MCF 10A (cell line): Measurements from ENCODE around the gene MSL2. TPM values are rescaled to one million over a fixed set of nuclear protein-coding genes. Genes with fewer than 3 reads are reported as not detected.

Source experiments
- BruUV-seq: library from RNA; stranded (reverse); fragments of 400-500 nt; replicated peaks from 2 replicates; lab custom pipeline; 2021; lab: Mats Ljungman, UMichigan
- CTCF ChIA-PET: fragments of 300-600 bp; sonication (Branson Sonifier 250); formaldehyde crosslinking; extraction: SDS; loops from one replicate; lab custom pipeline; 2021; ENCODE audit warnings: antibody characterized with exemption, inconsistent platforms; lab: Yijun Ruan, JAX
- POLR2A ChIA-PET: fragments of 300-600, 350-650 bp; sonication (Branson Sonifier 250); formaldehyde crosslinking; extraction: SDS; loops from one replicate; lab custom pipeline; 2020; ENCODE audit warnings: antibody characterized with exemption, inconsistent platforms; lab: Yijun Ruan, JAX
- DNase-seq: peaks from one replicate; pipeline ENCODE4 v3.0.0-alpha.2; 2018; ENCODE audit not compliant: unreplicated experiment
- H3K27ac Mint-ChIP-seq: one replicate; pipeline ENCODE4 v1.8.0; 2022; ENCODE audit warnings: mild to moderate bottlenecking, low read depth, mixed read lengths; ENCODE audit not compliant: unreplicated experiment
- H3K27me3 Mint-ChIP-seq: one replicate; pipeline ENCODE4 v1.8.0; 2022; ENCODE audit warnings: mixed read lengths; ENCODE audit not compliant: insufficient read depth, unreplicated experiment
- H3K36me3 Mint-ChIP-seq: one replicate; pipeline ENCODE4 v1.8.0; 2022; ENCODE audit warnings: mild to moderate bottlenecking, moderate library complexity, mixed read lengths; ENCODE audit not compliant: insufficient read depth, unreplicated experiment
- H3K4me1 Mint-ChIP-seq: one replicate; pipeline ENCODE4 v1.8.0; 2022; ENCODE audit warnings: mixed read lengths; ENCODE audit not compliant: insufficient read depth, unreplicated experiment
- H3K4me3 Mint-ChIP-seq: one replicate; pipeline ENCODE4 v1.8.0; 2022; ENCODE audit warnings: mild to moderate bottlenecking, moderate library complexity, mixed read lengths; ENCODE audit not compliant: unreplicated experiment
- H3K9me3 Mint-ChIP-seq: one replicate; pipeline ENCODE4 v1.8.0; 2022; ENCODE audit warnings: mixed read lengths; ENCODE audit not compliant: unreplicated experiment
- CTCF ChIP-seq: fragments of 200-600 bp; IDR thresholded peaks from one replicate; pipeline ENCODE4 v1.8.0; 2022; ENCODE audit warnings: antibody characterized with exemption, mild to moderate bottlenecking; ENCODE audit not compliant: unreplicated experiment
- intact Hi-C: fragments of 100-400 bp; cut with micrococcal nuclease; formaldehyde crosslinking; loops from 2 replicates; pipeline ENCODE4 v1.14.1; 2022
- total RNA-seq: library from RNA; stranded (reverse); gene quantifications from 2 replicates; pipeline ENCODE4 v1.2.3, GENCODE V29; 2022

MSL2 gene
- total RNA-seq, 1 experiment from 2014 or later: 33.4 TPM

GRCh38 chr3:136162322-136162721, 33.8 kb downstream of the MSL2 start:
- Mint-ChIP-seq H3K4me3 (no peak overlapping the region), H3K36me3 (peaks cover 5% of the 10 kb centered on the region), H3K27me3 (no peaks in the 10 kb centered on the region), H3K4me1 (peaks cover 36% of the 10 kb centered on the region), H3K9me3 (no peaks in the 10 kb centered on the region), H3K27ac (no peak overlapping the region)
- no TSS peak for BruUV-seq
- DNase-seq: no peak
- ChIA-PET POLR2A (interaction anchor here (1.6 to 2.0 kb wide), 2 partner anchors 31 to 34 kb away, joined by 4 to 5 read pairs; partner anchors contain the start of gene MSL2), CTCF (interaction anchor here (0.7 kb wide), 1 partner anchor 73 kb away, joined by 4 read pairs; no protein-coding TSS in a partner anchor)
- intact Hi-C loops: no loop called here
- no peak for TF ChIP-seq CTCF

- no peak for DNase-seq
- POLR2A ChIA-PET: no interaction called here
- Mint-ChIP-seq H3K27ac (no peak overlapping the region), H3K27me3 (no peaks in the 10 kb centered on the region), H3K4me1 (peaks cover 39% of the 10 kb centered on the region), H3K9me3 (no peaks in the 10 kb centered on the region), H3K36me3 (peaks cover 9% of the 10 kb centered on the region), H3K4me3 (no peak overlapping the region)
- intact Hi-C loops: no loop called here
- TF ChIP-seq CTCF: no peak
- CTCF ChIA-PET: interaction anchor here (0.7 kb wide), 1 partner anchor 72 kb away, joined by 4 read pairs; no protein-coding TSS in a partner anchor
- BruUV-seq: no TSS peak
Observed at GRCh38 chr3:136161516-136161915, 34.6 kb downstream of the MSL2 start.

- Mint-ChIP-seq H3K27ac (no peak overlapping the region), H3K9me3 (no peaks in the 10 kb centered on the region), H3K36me3 (peaks cover 33% of the 10 kb centered on the region), H3K4me3 (no peak overlapping the region), H3K4me1 (peaks cover 49% of the 10 kb centered on the region), H3K27me3 (no peaks in the 10 kb centered on the region)
- TF ChIP-seq CTCF: no peak
- DNase-seq: no peak
- BruUV-seq: no TSS peak
- POLR2A ChIA-PET: interaction anchor here (1.2 kb wide), 1 partner anchor 42 kb away, joined by 5 read pairs; no protein-coding TSS in a partner anchor
- intact Hi-C loops: no loop called here
- CTCF ChIA-PET: interaction anchor here (0.6 kb wide), 2 partner anchors 51 to 490 kb away, joined by 3 read pairs; no protein-coding TSS in a partner anchor
Observed at GRCh38 chr3:136152963-136153362, 43.2 kb downstream of the MSL2 start.

- peaks cover 33% of the 10 kb centered on the region for H3K36me3 Mint-ChIP-seq
- H3K9me3 Mint-ChIP-seq: no peaks in the 10 kb centered on the region
- intact Hi-C loops: no loop called here
- ChIA-PET POLR2A (interaction anchor here (0.6 to 1.2 kb wide), 4 partner anchors 21 to 49 kb away, joined by 3 to 5 read pairs (median 4); no protein-coding TSS in a partner anchor), CTCF (interaction anchor here (0.6 kb wide), 1 partner anchor 51 kb away, joined by 3 read pairs; no protein-coding TSS in a partner anchor)
- peak; percentile 20 for DNase-seq
- peaks cover 49% of the 10 kb centered on the region for H3K4me1 Mint-ChIP-seq
- no TSS peak for BruUV-seq
- H3K27ac Mint-ChIP-seq: peak overlapping the region; percentile 33
- H3K4me3 Mint-ChIP-seq: no peak overlapping the region
- no peak for TF ChIP-seq CTCF
- no peaks in the 10 kb centered on the region for H3K27me3 Mint-ChIP-seq
Observed at GRCh38 chr3:136152176-136152843, 43.8 kb downstream of the MSL2 start.
